Natural killer cell (primary cell): ENCODE results near the gene MGAT5B. TPM values are rescaled to one million over a fixed set of nuclear protein-coding genes. Genes with fewer than 3 reads are reported as not detected.

Experiments
- ATAC-seq, 3 donors: fragments of 150-1000 bp in 2 of 3; fragments of 200-7000 bp in 1 of 3; cut with Tn5 transposase; 1 replicate in 1 of 3; 2 replicates in 2 of 3; pipeline ENCODE4 v1.10.0; 2021; ENCODE audit warnings: mild to moderate bottlenecking in 2 of 3, moderate library complexity in 2 of 3
- DNase-seq, 2 donors: peaks; one replicate each; pipeline versions ENCODE4 v3.0.0 to v3.0.0-alpha.2; 2013 to 2021; ENCODE audit warnings: mixed read lengths in 1 of 2
- H3K27ac ChIP-seq: one replicate; pipeline ENCODE4 v1.5.1; 2013; ENCODE audit warnings: mild to moderate bottlenecking, low read length
- H3K27me3 ChIP-seq: one replicate; pipeline ENCODE4 v1.6.1; 2013; ENCODE audit warnings: low read length; ENCODE audit not compliant: control insufficient read depth, insufficient read depth
- H3K36me3 ChIP-seq: one replicate; pipeline ENCODE4 v1.6.1; 2013; ENCODE audit warnings: low read length; ENCODE audit not compliant: control insufficient read depth, insufficient read depth
- H3K4me1 ChIP-seq: one replicate; pipeline ENCODE4 v1.6.1; 2013; ENCODE audit warnings: low read length; ENCODE audit not compliant: control insufficient read depth, insufficient read depth
- H3K4me3 ChIP-seq: one replicate; pipeline ENCODE4 v1.5.1; 2013; ENCODE audit warnings: low read length
- H3K9me3 ChIP-seq: one replicate; pipeline ENCODE4 v1.6.1; 2013; ENCODE audit warnings: low read length; ENCODE audit not compliant: control insufficient read depth, insufficient read depth
- H3K27ac Mint-ChIP-seq, 2 donors: one replicate each; pipeline ENCODE4 v1.8.0; 2022; ENCODE audit warnings: mild to moderate bottlenecking in 2 of 2, mixed read lengths in 2 of 2, moderate library complexity in 1 of 2
- H3K27me3 Mint-ChIP-seq, 2 donors: one replicate each; pipeline ENCODE4 v1.8.0; 2022; ENCODE audit warnings: low read depth in 2 of 2, mixed read lengths in 2 of 2
- H3K36me3 Mint-ChIP-seq: one replicate; pipeline ENCODE4 v1.8.0; 2022; ENCODE audit warnings: mixed read lengths
- H3K4me1 Mint-ChIP-seq, 2 donors: one replicate each; pipeline ENCODE4 v1.8.0; 2022; ENCODE audit warnings: mixed read lengths in 2 of 2
- H3K4me3 Mint-ChIP-seq: one replicate; pipeline ENCODE4 v1.8.0; 2022; ENCODE audit warnings: mild to moderate bottlenecking, moderate library complexity, mixed read lengths
- H3K9me3 Mint-ChIP-seq, 2 donors: one replicate each; pipeline ENCODE4 v1.8.0; 2022; ENCODE audit warnings: mixed read lengths in 2 of 2
- CTCF ChIP-seq: fragments of 200-600 bp; IDR thresholded peaks from one replicate; pipeline ENCODE4 v1.8.0; 2022; ENCODE audit warnings: antibody characterized with exemption
- WGBS: methylation state at CpG from one replicate; pipeline ENCODE4 v1.1.7; 2013; ENCODE audit warnings: missing lambda C conversion rate; ENCODE audit not compliant: insufficient coverage; 5-methylcytosine and 5-hydroxymethylcytosine counted together
- intact Hi-C: fragments of 100-400 bp; cut with micrococcal nuclease; formaldehyde crosslinking; loops from one replicate; pipeline ENCODE4 v1.14.2; 2022
- total RNA-seq, 4 donors: library from RNA; stranded (reverse); fragments of 120-200 nt in 1 of 4; gene quantifications; one replicate each; pipeline versions ENCODE4 v1.2.3 to v1.2.4, GENCODE V29; 2013 to 2022

The MGAT5B gene
- total RNA-seq, 3 donors from 2014 or later (not counting 1 experiment from before 2014, with no cell fraction given): not detected

GRCh38 chr17:76927577-76927976 lies 59.4 kb downstream of the MGAT5B start:
- no peak overlapping the region for H3K27ac Mint-ChIP-seq
- intact Hi-C loops: no loop called here
- H3K4me1 Mint-ChIP-seq: no peaks in the 10 kb centered on the region
- WGBS: 94% methylated on average over 12 of the region's 12 CpGs
- Histone ChIP-seq H3K27me3 (no peaks in the 10 kb centered on the region), H3K4me3 (no peak overlapping the region), H3K27ac (no peak overlapping the region), H3K4me1 (no peaks in the 10 kb centered on the region), H3K36me3 (no peaks in the 10 kb centered on the region), H3K9me3 (no peaks in the 10 kb centered on the region)
- H3K4me3 Mint-ChIP-seq: no peak overlapping the region
- DNase-seq: no peak
- no peaks in the 10 kb centered on the region for H3K9me3 Mint-ChIP-seq
- no peaks in the 10 kb centered on the region for H3K36me3 Mint-ChIP-seq
- no peak for TF ChIP-seq CTCF
- no peak for ATAC-seq
- H3K27me3 Mint-ChIP-seq: peaks cover 3 to 6% of the 10 kb centered on the region in 2 donors

- TF ChIP-seq CTCF: no peak
- Histone ChIP-seq H3K27ac (no peak overlapping the region), H3K4me1 (no peaks in the 10 kb centered on the region), H3K4me3 (no peak overlapping the region), H3K27me3 (no peaks in the 10 kb centered on the region), H3K9me3 (no peaks in the 10 kb centered on the region), H3K36me3 (no peaks in the 10 kb centered on the region)
- intact Hi-C loops: no loop called here
- H3K4me3 Mint-ChIP-seq: no peak overlapping the region
- H3K27me3 Mint-ChIP-seq: peaks cover 3 to 6% of the 10 kb centered on the region in 2 donors
- no peaks in the 10 kb centered on the region for H3K9me3 Mint-ChIP-seq
- DNase-seq (no peak), ATAC-seq (no peak)
- WGBS: 73% methylated on average over 4 of the region's 4 CpGs
- no peaks in the 10 kb centered on the region for H3K4me1 Mint-ChIP-seq
- H3K36me3 Mint-ChIP-seq: no peaks in the 10 kb centered on the region
- H3K27ac Mint-ChIP-seq: no peak overlapping the region
Observed at GRCh38 chr17:76927982-76928381, 59.8 kb downstream of the MGAT5B start.

- Mint-ChIP-seq H3K9me3 (no peaks in the 10 kb centered on the region), H3K27me3 (peaks cover 3 to 9% of the 10 kb centered on the region in 2 donors), H3K4me1 (no peaks in the 10 kb centered on the region), H3K36me3 (no peaks in the 10 kb centered on the region), H3K27ac (no peak overlapping the region), H3K4me3 (no peak overlapping the region)
- H3K27me3 ChIP-seq: no peaks in the 10 kb centered on the region
- H3K4me1 ChIP-seq: no peaks in the 10 kb centered on the region
- no peaks in the 10 kb centered on the region for H3K36me3 ChIP-seq
- 87% methylated on average over 2 of the region's 3 CpGs for WGBS
- intact Hi-C loops: no loop called here
- no peaks in the 10 kb centered on the region for H3K9me3 ChIP-seq
- ATAC-seq: no peak
- no peak overlapping the region for H3K4me3 ChIP-seq
- no peak for DNase-seq
- H3K27ac ChIP-seq: no peak overlapping the region
- no peak for TF ChIP-seq CTCF
Observed at GRCh38 chr17:76929148-76929547, 60.9 kb downstream of the MGAT5B start.

GRCh38 chr17:76929601-76930000 lies 61.4 kb downstream of the MGAT5B start:
- Mint-ChIP-seq H3K4me3 (no peak overlapping the region), H3K27me3 (peaks cover 8 to 14% of the 10 kb centered on the region in 2 donors), H3K9me3 (no peaks in the 10 kb centered on the region), H3K27ac (no peak overlapping the region), H3K36me3 (no peaks in the 10 kb centered on the region), H3K4me1 (no peaks in the 10 kb centered on the region)
- WGBS: 80% methylated on average over 2 of the region's 2 CpGs
- TF ChIP-seq CTCF: no peak
- no peak overlapping the region for H3K27ac ChIP-seq
- H3K27me3 ChIP-seq: no peaks in the 10 kb centered on the region
- no peaks in the 10 kb centered on the region for H3K4me1 ChIP-seq
- no peak overlapping the region for H3K4me3 ChIP-seq
- no peaks in the 10 kb centered on the region for H3K9me3 ChIP-seq
- H3K36me3 ChIP-seq: no peaks in the 10 kb centered on the region
- intact Hi-C loops: no loop called here
- ATAC-seq (no peak), DNase-seq (no peak)
